Transverse colon (tissue), 4 donors: ENCODE results near the gene EGF. TPM values are rescaled to one million over a fixed set of nuclear protein-coding genes. Genes with fewer than 3 reads are reported as not detected.

Source experiments
- DNase-seq: peaks from one replicate; pipeline ENCODE4 v3.0.0-alpha.2; 2019
- H3K27ac ChIP-seq, 4 donors: fragments of 200-600 bp; sonication (generic); 2 replicates each; pipeline ENCODE4 v1.5.1; 2016 to 2018; ENCODE audit warnings: inconsistent platforms in 4 of 4
- H3K27me3 ChIP-seq: fragments of 200-600 bp; sonication (generic); 2 replicates; pipeline ENCODE4 v1.5.1; 2017; ENCODE audit warnings: inconsistent platforms
- H3K36me3 ChIP-seq, 4 donors: fragments of 200-600 bp; sonication (generic); 2 replicates each; pipeline ENCODE4 v1.5.1; 2017 to 2019; ENCODE audit warnings: inconsistent platforms in 4 of 4
- H3K4me1 ChIP-seq, 4 donors: fragments of 200-600 bp; sonication (generic); 2 replicates each; pipeline ENCODE4 v1.5.1; 2017 to 2020; ENCODE audit warnings: inconsistent platforms in 4 of 4
- H3K4me3 ChIP-seq, 4 donors: fragments of 200-600 bp; sonication (generic); 1 replicate in 1 of 4; 2 replicates in 3 of 4; pipeline versions ENCODE4 v1.5.1 to v1.6.1; 2017 to 2019; ENCODE audit warnings: inconsistent platforms in 4 of 4
- H3K9me3 ChIP-seq, 2 donors: fragments of 200-600 bp; sonication (generic); 2 replicates each; pipeline ENCODE4 v1.5.1; 2017 to 2019; ENCODE audit warnings: inconsistent platforms in 2 of 2
- CTCF ChIP-seq, 5 experiments: fragments of 200-600 bp in 3 of 5; fragments of 450-650 bp in 2 of 5; sonication (generic) in 3 of 5; IDR thresholded peaks; 1 replicate in 2 of 5; 2 replicates in 3 of 5; pipeline ENCODE4 v1.5.1; 2016 to 2017; ENCODE audit warnings: antibody characterized with exemption in 5 of 5, inconsistent platforms in 3 of 5, mild to moderate bottlenecking in 2 of 5, moderate library complexity in 1 of 5
- EP300 ChIP-seq: sonication (generic); formaldehyde crosslinking; IDR thresholded peaks from one replicate; pipeline ENCODE4 v1.6.1; 2017; ENCODE audit warnings: antibody characterized with exemption, low read depth
- POLR2A ChIP-seq: fragments of 450-650 bp; IDR thresholded peaks from one replicate; pipeline ENCODE4 v1.6.1; 2016; ENCODE audit warnings: antibody characterized with exemption, mild to moderate bottlenecking, moderate library complexity
- POLR2AphosphoS5 ChIP-seq, 3 donors: sonication (generic); formaldehyde crosslinking; IDR thresholded peaks; one replicate each; pipeline ENCODE4 v1.6.1; 2016; ENCODE audit warnings: antibody characterized with exemption in 3 of 3
- WGBS, 2 donors: methylation state at CpG; one replicate each; pipeline ENCODE4 v1.1.5; 2018; ENCODE audit warnings: low coverage in 1 of 2; 5-methylcytosine and 5-hydroxymethylcytosine counted together
- in situ Hi-C, 4 donors: fragments of 200-750 bp; cut with MboI; loops; one replicate each; pipeline versions ENCODE4 v1.15.0 to v1.15.1; 2017; ENCODE audit warnings: low sequenced_read_pairs in 3 of 4, low pct_ligation_motif_present in 1 of 4, low pct_unique_long_range_greater_than_20kb in 1 of 4
- intact Hi-C: fragments of 100-400 bp; cut with DNase I; formaldehyde crosslinking; loops from one replicate; pipeline ENCODE4 v1.15.1; 2023; ENCODE audit warnings: low total_unique reads
- total RNA-seq, 4 donors: library from RNA; depleted of rRNA; stranded (reverse); fragments of >200 nt; gene quantifications; one replicate each; pipeline ENCODE4 v1.1.0, GENCODE V29; 2016

Gene EGF
- total RNA-seq, 4 donors from 2014 or later, result 0.79 to 3.1 (median 1.1) TPM

GRCh38 chr4:109979920-109980717, 67.4 kb downstream of the EGF start:
- Histone ChIP-seq H3K9me3 (no peaks in the 10 kb centered on the region), H3K36me3 (no peaks in the 10 kb centered on the region), H3K4me1 (no peaks in the 10 kb centered on the region), H3K27ac (no peak overlapping the region), H3K4me3 (no peak overlapping the region), H3K27me3 (no peaks in the 10 kb centered on the region)
- TF ChIP-seq EP300, result no peak
- no peak for TF ChIP-seq POLR2A
- TF ChIP-seq POLR2AphosphoS5 (IDR thresholded peaks at IDR 0.05), result no peak
- TF ChIP-seq CTCF (IDR thresholded peaks at IDR 0.05), result no peak
- no peak for DNase-seq
- in situ Hi-C loops (loop anchor here in 3 of 4 donors (10.0 kb wide), 1 partner anchor 555 kb away; no protein-coding TSS in a partner anchor), intact Hi-C loops (loop anchor here (10.0 kb wide), 1 partner anchor 555 kb away; no protein-coding TSS in a partner anchor)
- WGBS, 2 donors, result 82% methylated on average over 4 to 5 of the region's 5 CpGs

- Histone ChIP-seq H3K4me3 (no peak overlapping the region), H3K4me1 (no peaks in the 10 kb centered on the region), H3K9me3 (no peaks in the 10 kb centered on the region), H3K27me3 (no peaks in the 10 kb centered on the region), H3K27ac (no peak overlapping the region), H3K36me3 (no peaks in the 10 kb centered on the region)
- in situ Hi-C loops (no loop called here), intact Hi-C loops (no loop called here)
- 85 to 86% methylated on average over 1 of the region's 1 CpG for WGBS, 2 donors
- no peak for TF ChIP-seq POLR2A
- TF ChIP-seq POLR2AphosphoS5 (IDR thresholded peaks at IDR 0.05), result no peak
- TF ChIP-seq EP300, result no peak
- TF ChIP-seq CTCF (IDR thresholded peaks at IDR 0.05), result no peak
- no peak for DNase-seq
These were observed 69.3 kb downstream of the EGF start for GRCh38 chr4:109981936-109982335.

GRCh38 chr4:109982521-109982920, 69.8 kb downstream of the EGF start:
- in situ Hi-C loops, result no loop called here
- 95% methylated on average over 3 of the region's 3 CpGs; no CpG with 5 or more reads in 1 of the 2 donors for WGBS, 2 donors
- Histone ChIP-seq H3K4me3 (no peak overlapping the region), H3K4me1 (no peaks in the 10 kb centered on the region), H3K36me3 (no peaks in the 10 kb centered on the region), H3K9me3 (no peaks in the 10 kb centered on the region), H3K27ac (no peak overlapping the region), H3K27me3 (no peaks in the 10 kb centered on the region)
- intact Hi-C loops, result no loop called here
- TF ChIP-seq CTCF (IDR thresholded peaks at IDR 0.05) (no peak), POLR2A (no peak), POLR2AphosphoS5 (IDR thresholded peaks at IDR 0.05) (no peak), EP300 (no peak)
- DNase-seq, result no peak

- intact Hi-C loops, result no loop called here
- no peak for DNase-seq
- in situ Hi-C loops, result no loop called here
- H3K27me3 ChIP-seq, result no peaks in the 10 kb centered on the region
- H3K9me3 ChIP-seq, result no peaks in the 10 kb centered on the region
- no peak overlapping the region for H3K4me3 ChIP-seq
- H3K36me3 ChIP-seq, result no peaks in the 10 kb centered on the region
- no peak overlapping the region for H3K27ac ChIP-seq
- 84 to 98% methylated on average over 4 of the region's 4 CpGs for WGBS, 2 donors
- TF ChIP-seq CTCF (IDR thresholded peaks at IDR 0.05) (no peak), POLR2AphosphoS5 (IDR thresholded peaks at IDR 0.05) (no peak), EP300 (no peak), POLR2A (no peak)
- no peaks in the 10 kb centered on the region for H3K4me1 ChIP-seq
These were observed 73.6 kb downstream of the EGF start for GRCh38 chr4:109985993-109986974.
